Hepatocyte (in vitro differentiated cells): ENCODE data around the gene EBNA1BP2. TPM values are rescaled to one million over a fixed set of nuclear protein-coding genes. Genes with fewer than 3 reads are reported as not detected.
"Not testable (repeated sequence)": the region's sequence is repeated elsewhere in the genome, so short reads cannot be mapped to it uniquely, and the experiment has no call there.

ENCODE experiments used
- DNase-seq: peaks from one replicate; pipeline ENCODE4 v3.0.0-alpha.2; 2016; ENCODE audit warnings: low spot score
- H2AFZ ChIP-seq: fragments of 200-600 bp; sonication (generic); 2 replicates; pipeline ENCODE4 v1.6.0; 2016; ENCODE audit warnings: antibody characterized with exemption, mild to moderate bottlenecking
- H3K27ac ChIP-seq: fragments of 200-600 bp; sonication (generic); 2 replicates; pipeline ENCODE4 v1.5.1; 2016; ENCODE audit warnings: mild to moderate bottlenecking
- H3K27me3 ChIP-seq: fragments of 200-600 bp; sonication (generic); 2 replicates; pipeline ENCODE4 v1.6.1; 2016
- H3K36me3 ChIP-seq: fragments of 200-600 bp; sonication (generic); replicated peaks from 2 replicates; pipeline ENCODE4 v1.5.1; 2016; ENCODE audit warnings: low read depth; ENCODE audit not compliant: insufficient read depth
- H3K4me1 ChIP-seq: fragments of 200-600 bp; sonication (generic); 2 replicates; pipeline ENCODE4 v1.5.1; 2016; ENCODE audit warnings: mild to moderate bottlenecking, moderate library complexity; ENCODE audit not compliant: insufficient read depth
- H3K4me2 ChIP-seq: fragments of 200-600 bp; sonication (generic); 2 replicates; pipeline ENCODE4 v1.6.0; 2016
- H3K4me3 ChIP-seq: fragments of 200-600 bp; sonication (generic); 2 replicates; pipeline ENCODE4 v1.5.1; 2016; ENCODE audit warnings: mild to moderate bottlenecking
- H3K79me2 ChIP-seq: fragments of 200-600 bp; sonication (generic); 2 replicates; pipeline ENCODE4 v1.6.0; 2017; ENCODE audit warnings: mild to moderate bottlenecking
- H3K9me2 ChIP-seq: fragments of 200-600 bp; sonication (generic); replicated peaks from 2 replicates; pipeline ENCODE4 v1.6.0; 2017; ENCODE audit warnings: mild to moderate bottlenecking; ENCODE audit not compliant: insufficient read depth
- H3K9me3 ChIP-seq: fragments of 200-600 bp; sonication (generic); 2 replicates; pipeline ENCODE4 v1.5.1; 2016; ENCODE audit warnings: low read depth, mild to moderate bottlenecking
- H4K20me1 ChIP-seq: fragments of 200-600 bp; sonication (generic); 2 replicates; pipeline ENCODE4 v1.6.0; 2016; ENCODE audit warnings: mild to moderate bottlenecking; ENCODE audit not compliant: insufficient read depth, poor library complexity, severe bottlenecking
- CTCF ChIP-seq: fragments of 200-600 bp; sonication (generic); IDR thresholded peaks from 2 replicates; pipeline ENCODE4 v1.5.1; 2016; ENCODE audit warnings: antibody characterized with exemption, mild to moderate bottlenecking; ENCODE audit not compliant: poor library complexity
- EZH2 ChIP-seq: fragments of 200-600 bp; sonication (generic); IDR thresholded peaks from 2 replicates; pipeline ENCODE4 v1.6.1; 2016; ENCODE audit warnings: antibody characterized with exemption, mild to moderate bottlenecking, borderline replicate concordance
- EZH2phosphoT487 ChIP-seq: fragments of 200-600 bp; sonication (generic); IDR thresholded peaks from one replicate; pipeline ENCODE4 v1.6.1; 2018; ENCODE audit warnings: antibody characterized with exemption, mild to moderate bottlenecking, low read depth, moderate library complexity; ENCODE audit not compliant: unreplicated experiment, severe bottlenecking
- WGBS: methylation state at CpG from one replicate; pipeline ENCODE4 v1.1.6; 2016; ENCODE audit warnings: low lambda C conversion rate; ENCODE audit errors: missing lambda C conversion rate; 5-methylcytosine and 5-hydroxymethylcytosine counted together
- microRNA-seq: library from miRNA; unstranded; fragments of <30 nt; microRNA quantifications from one replicate; pipeline ENCODE4, GENCODE V29; 2017
- polyA plus RNA-seq: library from polyadenylated mRNA; unstranded; fragments of >200 nt; fragmentation: Nextera tagmentation; extraction: Ambion mirVana; gene quantifications from 2 replicates; pipeline ENCODE4 v1.2.1, GENCODE V29; 2016
- small RNA-seq: library from RNA; depleted of rRNA; stranded (forward); fragments of <200 nt; gene quantifications from one replicate; pipeline ENCODE3, GENCODE V24; 2014
- total RNA-seq: library from RNA; depleted of rRNA; stranded (reverse); fragments of >200 nt; gene quantifications from 2 replicates; pipeline ENCODE4 v1.2.3, GENCODE V29; 2014

Gene EBNA1BP2
- total and polyA plus RNA-seq, 2 experiments from 2014 or later: 65.1 to 73.7 TPM

- Histone ChIP-seq H3K27me3 (no peaks in the 10 kb centered on the region), H3K27ac (peak overlapping the region; percentile 20), H3K4me1 (no peaks in the 10 kb centered on the region), H3K36me3 (no peaks in the 10 kb centered on the region), H3K79me2 (peaks cover 6% of the 10 kb centered on the region), H4K20me1 (no peaks in the 10 kb centered on the region), H3K4me3 (no peak overlapping the region), H3K4me2 (peak overlapping the region; percentile 69), H3K9me3 (no peaks in the 10 kb centered on the region), H3K9me2 (no peaks in the 10 kb centered on the region), H2AFZ (no peak overlapping the region)
- no peak for DNase-seq
- WGBS: 85% methylated on average over 8 of the region's 8 CpGs
- TF ChIP-seq EZH2: no peak
- no peak for TF ChIP-seq CTCF
- TF ChIP-seq EZH2phosphoT487: no peak
Measured at GRCh38 chr1:43121256-43121900, 50.7 kb downstream of the EBNA1BP2 start.

GRCh38 chr1:43119928-43120586 is 52.0 kb downstream of the EBNA1BP2 start:
- not testable (repeated sequence) for H3K4me1 ChIP-seq, H3K9me3 ChIP-seq, H3K27me3 ChIP-seq, H3K36me3 ChIP-seq, DNase-seq, H3K79me2 ChIP-seq, H4K20me1 ChIP-seq, H3K9me2 ChIP-seq
- peak overlapping the region; percentile 69 for H3K4me2 ChIP-seq
- WGBS: 47% methylated on average over 34 of the region's 35 CpGs
- peak overlapping the region; percentile 51 for H2AFZ ChIP-seq
- H3K4me3 ChIP-seq: peak overlapping the region; percentile 13
- H3K27ac ChIP-seq: peak overlapping the region; percentile 20

Small RNA genes lying within 50 kb of the gene (microRNA-seq; reads per million reads assigned to microRNA genes)
- gene MIR6733: not detected

Small RNA genes lying within 50 kb of the gene (small RNA-seq; reads per million reads assigned to genes)
- not detected for gene RNA5SP46

Other genes starting within 250 kb of the EBNA1BP2 start
- 271 and 301 TPM in 2 replicates for gene SLC2A1, start 213.4 kb downstream of the EBNA1BP2 start, total RNA-seq
- 271 and 314 TPM in 2 replicates for gene SLC2A1, start 213.4 kb downstream of the EBNA1BP2 start, polyA plus RNA-seq
- gene CFAP57, start within 50 bp of the EBNA1BP2 start, total RNA-seq: 0.10 and 2.2 TPM in 2 replicates
- gene CFAP57, start within 50 bp of the EBNA1BP2 start, polyA plus RNA-seq: 0.46 and 0.75 TPM in 2 replicates
- gene TMEM125, start 97.7 kb upstream of the EBNA1BP2 start, total RNA-seq: 28.7 and 29.8 TPM in 2 replicates
- 43.1 and 50.3 TPM in 2 replicates for gene TMEM125, start 97.7 kb upstream of the EBNA1BP2 start, polyA plus RNA-seq
- gene C1orf210, start 113.3 kb upstream of the EBNA1BP2 start, total RNA-seq: 32.3 and 43.9 TPM in 2 replicates
- gene C1orf210, start 113.3 kb upstream of the EBNA1BP2 start, polyA plus RNA-seq: 30.5 and 47.4 TPM in 2 replicates
- gene TIE1, start 128.7 kb upstream of the EBNA1BP2 start, total RNA-seq: 1.2 and 1.8 TPM in 2 replicates
- gene TIE1, start 128.7 kb upstream of the EBNA1BP2 start, polyA plus RNA-seq: 0.33 and 1.8 TPM in 2 replicates
- not detected in 2 replicates for gene MPL, start 165.5 kb upstream of the EBNA1BP2 start, total RNA-seq
- gene MPL, start 165.5 kb upstream of the EBNA1BP2 start, polyA plus RNA-seq: 0.16 and 0.54 TPM in 2 replicates
- gene CDC20, start 186.7 kb upstream of the EBNA1BP2 start, total RNA-seq: 12.2 and 13.6 TPM in 2 replicates
- gene CDC20, start 186.7 kb upstream of the EBNA1BP2 start, polyA plus RNA-seq: 19.7 and 21.5 TPM in 2 replicates
- 90.8 and 92.4 TPM in 2 replicates for gene ELOVL1, start 195.7 kb upstream of the EBNA1BP2 start, total RNA-seq
- 175 and 185 TPM in 2 replicates for gene ELOVL1, start 195.7 kb upstream of the EBNA1BP2 start, polyA plus RNA-seq
- gene MED8, start 217.5 kb upstream of the EBNA1BP2 start, total RNA-seq: 58.6 and 60.6 TPM in 2 replicates
- 68.3 and 70.4 TPM in 2 replicates for gene MED8, start 217.5 kb upstream of the EBNA1BP2 start, polyA plus RNA-seq
- gene SZT2, start 217.6 kb upstream of the EBNA1BP2 start, total RNA-seq: 13.7 and 18.8 TPM in 2 replicates
- 13.8 and 14.8 TPM in 2 replicates for gene SZT2, start 217.6 kb upstream of the EBNA1BP2 start, polyA plus RNA-seq